Lower lobe of right lung (tissue), 2 donors: ENCODE results near the gene CBX1. TPM values are rescaled to one million over a fixed set of nuclear protein-coding genes. Genes with fewer than 3 reads are reported as not detected.
"Not testable (repeated sequence)": the region's sequence is repeated elsewhere in the genome, so short reads cannot be mapped to it uniquely, and the experiment has no call there.

Experiments used
- ATAC-seq, 2 donors: fragments of 200-7000 bp; cut with Tn5 transposase; one replicate each; pipeline ENCODE4 v1.9.1; 2020 to 2022; ENCODE audit warnings: mild to moderate bottlenecking in 2 of 2, moderate library complexity in 2 of 2
- DNase-seq: peaks from one replicate; pipeline ENCODE4 v3.0.0-alpha.2; 2020
- H3K27ac ChIP-seq: fragments of 200-600 bp; one replicate; pipeline ENCODE4 v1.8.0; 2022
- H3K27me3 ChIP-seq: fragments of 200-600 bp; one replicate; pipeline ENCODE4 v1.8.0; 2022; ENCODE audit warnings: low read depth
- H3K36me3 ChIP-seq: fragments of 200-600 bp; one replicate; pipeline ENCODE4 v1.8.0; 2022; ENCODE audit warnings: mild to moderate bottlenecking
- H3K4me1 ChIP-seq: fragments of 200-600 bp; one replicate; pipeline ENCODE4 v1.8.0; 2022
- H3K4me3 ChIP-seq: fragments of 200-600 bp; one replicate; pipeline ENCODE4 v1.8.0; 2022; ENCODE audit warnings: mild to moderate bottlenecking
- H3K9me3 ChIP-seq: fragments of 200-600 bp; one replicate; pipeline ENCODE4 v1.8.0; 2022
- CTCF ChIP-seq: fragments of 200-600 bp; IDR thresholded peaks from one replicate; pipeline ENCODE4 v1.8.0; 2022; ENCODE audit warnings: antibody characterized with exemption, mild to moderate bottlenecking
- intact Hi-C: fragments of 100-400 bp; cut with DNase I; formaldehyde crosslinking; loops from one replicate; pipeline ENCODE4 v1.11.0; 2022
- total RNA-seq: library from RNA; stranded (reverse); fragmentation: NEBNext Ultra II Directional; extraction: Animal tissue kit (Norgen Biotek cat#: 25700); gene quantifications from one replicate; pipeline ENCODE4 v1.2.1, GENCODE V29; 2021
- donor health status: DM: no; HTN: yes; CAD: no; lungs with severe emphysema.

CBX1 gene
- total RNA-seq, 1 donor from 2014 or later = 30.7 TPM

- no peaks in the 10 kb centered on the region for H3K36me3 ChIP-seq
- ATAC-seq (no peak), DNase-seq (no peak)
- no peak overlapping the region for H3K27ac ChIP-seq
- H3K9me3 ChIP-seq = no peaks in the 10 kb centered on the region
- intact Hi-C loops = no loop called here
- no peak overlapping the region for H3K4me3 ChIP-seq
- no peaks in the 10 kb centered on the region for H3K27me3 ChIP-seq
- H3K4me1 ChIP-seq = peaks cover 11% of the 10 kb centered on the region
- TF ChIP-seq CTCF = no peak
These were observed 62.6 kb downstream of the CBX1 start for GRCh38 chr17:48038687-48039086.

GRCh38 chr17:48037838-48038323, 63.4 kb downstream of the CBX1 start:
- intact Hi-C loops = no loop called here
- peak overlapping the region; percentile 34 for H3K4me3 ChIP-seq
- H3K27me3 ChIP-seq = no peaks in the 10 kb centered on the region
- H3K27ac ChIP-seq = no peak overlapping the region
- no peak for DNase-seq
- ATAC-seq = no peak
- no peaks in the 10 kb centered on the region for H3K9me3 ChIP-seq
- no peaks in the 10 kb centered on the region for H3K36me3 ChIP-seq
- no peak for TF ChIP-seq CTCF
- H3K4me1 ChIP-seq = peaks cover 11% of the 10 kb centered on the region

- peak; percentile 90 for ATAC-seq
- peaks cover 11% of the 10 kb centered on the region for H3K4me1 ChIP-seq
- no peaks in the 10 kb centered on the region for H3K9me3 ChIP-seq
- no peaks in the 10 kb centered on the region for H3K27me3 ChIP-seq
- H3K27ac ChIP-seq = peak within 1 kb of the TSS; percentile 49
- peak; percentile 64 for TF ChIP-seq CTCF
- H3K4me3 ChIP-seq = peak within 1 kb of the TSS; percentile 75
- H3K36me3 ChIP-seq = no peaks in the 10 kb centered on the region
- intact Hi-C loops = no loop called here
- DNase-seq = peak; percentile 81
These were observed 64.0 kb downstream of the CBX1 start, which contains the start of gene COPZ2 for GRCh38 chr17:48037036-48037837. TSS of gene COPZ2 (minus strand) at chr17:48037797. CDS start at chr17:48037777, 20 bp downstream.

- H3K36me3 ChIP-seq = no peaks in the 10 kb centered on the region
- peak overlapping the region; percentile 49 for H3K27ac ChIP-seq
- H3K4me3 ChIP-seq = peak overlapping the region; percentile 75
- DNase-seq (no peak), ATAC-seq (peak in 1 of 2 donors; percentile 10)
- intact Hi-C loops = no loop called here
- no peaks in the 10 kb centered on the region for H3K9me3 ChIP-seq
- H3K4me1 ChIP-seq = peaks cover 11% of the 10 kb centered on the region
- TF ChIP-seq CTCF = no peak
- no peaks in the 10 kb centered on the region for H3K27me3 ChIP-seq
These were observed 64.6 kb downstream of the CBX1 start for GRCh38 chr17:48036693-48037035.

GRCh38 chr17:48034734-48035133, 66.5 kb downstream of the CBX1 start:
- H3K36me3 ChIP-seq, H3K4me3 ChIP-seq, H3K9me3 ChIP-seq, DNase-seq, ATAC-seq, H3K27me3 ChIP-seq, H3K27ac ChIP-seq, intact Hi-C loops: not testable (repeated sequence)
- H3K4me1 ChIP-seq = peaks cover 11% of the 10 kb centered on the region

GRCh38 chr17:48031966-48032365, 69.3 kb downstream of the CBX1 start:
- H3K9me3 ChIP-seq = no peaks in the 10 kb centered on the region
- H3K4me1 ChIP-seq = peaks cover 6% of the 10 kb centered on the region
- no peak for DNase-seq
- H3K27ac ChIP-seq = no peak overlapping the region
- H3K4me3 ChIP-seq = no peak overlapping the region
- no peak for ATAC-seq
- intact Hi-C loops = no loop called here
- TF ChIP-seq CTCF = no peak
- no peaks in the 10 kb centered on the region for H3K36me3 ChIP-seq
- H3K27me3 ChIP-seq = no peaks in the 10 kb centered on the region
